GM06990 (cell line): ENCODE results near the gene THEM4.

Experiments used
- DNase-seq: peaks from one replicate; pipeline ENCODE4 v3.0.0-alpha.2; 2011; ENCODE audit not compliant: insufficient read length; ENCODE audit errors: extremely low read depth
- H3K27me3 ChIP-seq: replicated peaks from 2 replicates; pipeline ENCODE4 v1.6.0; 2011; ENCODE audit warnings: low read length; ENCODE audit not compliant: control insufficient read depth, insufficient read depth
- H3K36me3 ChIP-seq: 2 replicates; pipeline ENCODE4 v1.5.1; 2011; ENCODE audit warnings: low read length; ENCODE audit not compliant: control insufficient read depth, insufficient read depth
- H3K4me3 ChIP-seq: replicated peaks from 2 replicates; pipeline ENCODE4 v1.5.1; 2011; ENCODE audit warnings: low read depth, mild to moderate bottlenecking, control low read depth, low read length
- TF ChIP-seq, protein P1 (sequence below): IDR thresholded peaks from 2 replicates; pipeline ENCODE4 v1.5.1; 2011; ENCODE audit warnings: low read length, control low read depth, mild to moderate bottlenecking, inconsistent platforms; ENCODE audit not compliant: insufficient read depth, poor library complexity, severe bottlenecking

Gene THEM4

DNA sequence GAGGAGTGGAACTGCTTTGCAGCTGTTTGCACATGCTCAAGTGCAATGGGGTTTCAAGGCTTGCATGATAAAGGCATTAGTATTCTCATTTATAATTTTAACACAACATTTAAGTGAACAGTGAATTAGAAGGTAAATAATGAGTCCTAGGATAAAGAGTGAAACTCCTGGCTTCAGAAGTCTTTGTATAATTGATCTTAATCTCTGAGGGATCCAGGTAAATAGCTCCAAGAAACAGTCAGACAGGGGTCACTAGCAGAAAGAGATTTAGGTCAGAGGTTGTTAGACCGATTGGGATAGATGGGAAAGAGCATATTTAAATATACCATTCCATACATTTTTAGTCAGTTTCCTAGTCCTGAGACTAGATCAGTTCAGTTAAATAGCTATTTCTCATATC lies 14.1 kb upstream of the THEM4 start:
- Histone ChIP-seq H3K36me3 (no peaks in the 10 kb centered on the region), H3K27me3 (no peaks in the 10 kb centered on the region), H3K4me3 (no peak overlapping the region)
- TF ChIP-seq, protein P1, sequence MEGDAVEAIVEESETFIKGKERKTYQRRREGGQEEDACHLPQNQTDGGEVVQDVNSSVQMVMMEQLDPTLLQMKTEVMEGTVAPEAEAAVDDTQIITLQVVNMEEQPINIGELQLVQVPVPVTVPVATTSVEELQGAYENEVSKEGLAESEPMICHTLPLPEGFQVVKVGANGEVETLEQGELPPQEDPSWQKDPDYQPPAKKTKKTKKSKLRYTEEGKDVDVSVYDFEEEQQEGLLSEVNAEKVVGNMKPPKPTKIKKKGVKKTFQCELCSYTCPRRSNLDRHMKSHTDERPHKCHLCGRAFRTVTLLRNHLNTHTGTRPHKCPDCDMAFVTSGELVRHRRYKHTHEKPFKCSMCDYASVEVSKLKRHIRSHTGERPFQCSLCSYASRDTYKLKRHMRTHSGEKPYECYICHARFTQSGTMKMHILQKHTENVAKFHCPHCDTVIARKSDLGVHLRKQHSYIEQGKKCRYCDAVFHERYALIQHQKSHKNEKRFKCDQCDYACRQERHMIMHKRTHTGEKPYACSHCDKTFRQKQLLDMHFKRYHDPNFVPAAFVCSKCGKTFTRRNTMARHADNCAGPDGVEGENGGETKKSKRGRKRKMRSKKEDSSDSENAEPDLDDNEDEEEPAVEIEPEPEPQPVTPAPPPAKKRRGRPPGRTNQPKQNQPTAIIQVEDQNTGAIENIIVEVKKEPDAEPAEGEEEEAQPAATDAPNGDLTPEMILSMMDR: no peak
- DNase-seq: no peak

DNA sequence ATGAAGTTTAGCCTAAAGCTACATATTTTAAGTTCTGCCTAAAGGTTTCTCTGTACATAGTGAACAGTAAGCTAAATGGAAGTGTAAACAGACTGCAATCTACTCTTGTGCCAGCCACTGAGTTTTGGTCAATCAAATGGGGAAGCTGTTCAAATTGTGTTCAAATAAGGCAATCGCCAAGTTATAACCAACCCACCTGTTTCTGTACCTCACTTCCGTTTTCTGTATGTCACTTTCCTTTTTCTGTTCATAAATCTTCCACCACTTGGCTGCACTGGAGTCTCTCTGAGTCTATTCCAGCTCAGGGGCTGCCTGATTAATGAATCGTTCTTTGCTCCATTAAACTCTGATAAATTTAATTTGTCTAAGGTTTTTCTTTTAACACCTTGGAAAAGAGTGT lies 10.8 kb upstream of the THEM4 start:
- Histone ChIP-seq H3K4me3 (no peak overlapping the region), H3K36me3 (no peaks in the 10 kb centered on the region), H3K27me3 (no peaks in the 10 kb centered on the region)
- peak; percentile 32 for DNase-seq
- TF ChIP-seq, protein P1: no peak

DNA sequence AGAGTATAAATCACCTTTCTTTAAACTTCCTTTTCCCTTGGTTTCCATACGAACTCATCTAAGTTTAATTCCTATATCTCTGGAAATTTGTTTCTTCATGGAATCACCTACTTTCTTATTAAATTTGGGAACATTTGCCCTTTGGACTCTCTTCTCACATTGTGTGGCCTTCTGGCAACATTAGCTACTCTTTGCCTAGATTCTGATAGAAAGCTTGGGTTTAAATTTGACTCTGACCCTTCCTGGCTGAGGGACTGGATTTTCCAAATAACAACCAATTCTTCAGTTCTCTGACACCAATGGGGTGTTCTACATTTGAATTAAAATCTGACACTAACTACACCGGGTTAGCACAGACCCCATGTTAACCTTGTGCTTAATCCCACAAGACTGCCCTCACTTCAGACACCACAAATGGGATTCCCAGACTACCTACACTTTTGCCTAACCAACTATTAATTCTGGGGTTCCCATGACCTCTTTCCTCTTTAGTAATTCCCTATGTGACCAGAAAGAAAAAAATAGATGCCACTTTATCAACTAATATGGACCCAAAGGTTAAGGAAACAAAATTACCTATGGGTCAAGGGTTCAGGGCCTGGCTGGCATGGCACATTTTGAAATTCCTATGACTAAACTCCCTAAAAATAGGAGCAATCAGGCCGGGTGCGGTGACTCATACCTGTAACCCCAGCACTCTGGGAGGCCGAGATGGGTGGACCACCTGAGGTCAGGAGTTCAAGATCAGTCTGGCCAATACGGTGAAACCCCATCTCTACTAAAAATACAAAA lies 9.7 kb upstream of the THEM4 start:
- no peaks in the 10 kb centered on the region for H3K27me3 ChIP-seq
- no peaks in the 10 kb centered on the region for H3K36me3 ChIP-seq
- TF ChIP-seq, protein P1: no peak
- no peak overlapping the region for H3K4me3 ChIP-seq
- DNase-seq: no peak

DNA sequence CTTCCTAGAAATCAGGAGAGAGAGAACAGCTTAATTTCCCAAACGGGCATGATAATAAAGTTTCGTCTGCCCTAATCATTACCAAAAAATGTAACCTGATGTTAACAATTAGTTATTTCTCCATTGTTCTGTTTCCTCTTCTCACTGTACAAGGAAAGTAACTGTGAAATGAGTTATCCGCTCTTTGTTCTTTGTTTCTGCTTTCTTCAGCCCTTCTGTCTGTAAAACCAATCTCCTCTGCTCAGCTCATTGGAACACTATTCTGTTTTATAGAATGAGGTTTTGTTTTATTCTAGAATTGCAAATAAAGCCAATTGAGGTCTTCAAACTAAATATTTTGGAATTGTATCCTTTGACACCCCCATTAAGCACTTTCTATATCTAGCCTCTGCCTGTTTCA lies 8.8 kb upstream of the THEM4 start:
- TF ChIP-seq, protein P1: no peak
- H3K27me3 ChIP-seq: no peaks in the 10 kb centered on the region
- no peak overlapping the region for H3K4me3 ChIP-seq
- DNase-seq: no peak
- H3K36me3 ChIP-seq: no peaks in the 10 kb centered on the region

DNA sequence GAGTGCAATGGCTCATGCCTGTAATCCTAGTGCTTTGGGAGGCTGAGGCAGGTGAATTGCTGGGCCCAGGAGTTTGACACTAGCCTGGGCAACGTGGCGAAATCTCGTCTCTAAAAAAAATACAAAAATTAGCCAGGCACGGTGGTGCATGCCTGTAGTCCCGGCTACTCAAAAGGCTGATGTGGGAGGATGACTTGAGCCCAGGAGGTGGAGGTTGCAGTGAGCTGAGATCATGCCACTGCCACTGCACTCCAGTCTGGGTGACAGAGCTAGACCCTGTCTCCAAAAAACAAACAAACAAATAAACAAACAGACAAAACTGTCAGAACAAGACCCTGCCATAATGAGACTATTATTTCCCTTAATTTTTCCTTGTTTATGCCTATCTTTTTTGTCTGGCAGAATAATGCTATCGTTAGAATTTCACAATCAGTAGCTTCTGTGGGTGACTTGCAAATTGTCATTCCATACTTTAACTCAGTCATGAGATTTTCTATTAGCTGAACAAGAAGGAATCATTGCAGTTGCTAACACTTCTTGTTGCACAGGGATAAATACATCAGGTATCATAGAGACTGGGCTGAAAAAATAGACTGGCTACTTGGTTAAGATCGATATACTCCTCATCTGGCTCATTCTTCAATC lies 7.5 kb upstream of the THEM4 start:
- TF ChIP-seq, protein P1: no peak
- H3K27me3 ChIP-seq: no peaks in the 10 kb centered on the region
- DNase-seq: no peak
- no peak overlapping the region for H3K4me3 ChIP-seq
- no peaks in the 10 kb centered on the region for H3K36me3 ChIP-seq
